ENCODE results near the gene CACNA1B. TPM values are rescaled to one million over a fixed set of nuclear protein-coding genes. Genes with fewer than 3 reads are reported as not detected.

The CACNA1B gene
- total and polyA plus RNA-seq, 2 experiments from 2014 or later: 0.39 to 0.60 TPM

GRCh38 chr9:138020120-138020794, 142.7 kb downstream of the CACNA1B start:
- no peak for DNase-seq (ENCODE audit: low read depth in 1 of 2, low spot score in 1 of 2)
- Histone ChIP-seq H3K27me3 (peaks cover 37% of the 10 kb centered on the region), H3K4me3 (no peak overlapping the region), H3K4me1 (ENCODE audit: low read depth) (no peaks in the 10 kb centered on the region), H3K36me3 (no peaks in the 10 kb centered on the region), H3K9me3 (ENCODE audit: low read depth) (no peaks in the 10 kb centered on the region), H3K27ac (no peak overlapping the region)
- TF ChIP-seq CTCF (IDR thresholded peaks at IDR 0.05; ENCODE audit: low read depth, low read length): no peak

- H3K9me3 ChIP-seq (ENCODE audit: low read depth): no peaks in the 10 kb centered on the region
- TF ChIP-seq CTCF (IDR thresholded peaks at IDR 0.05; ENCODE audit: low read depth, low read length): no peak
- H3K27me3 ChIP-seq: peaks cover 42% of the 10 kb centered on the region
- DNase-seq (ENCODE audit: low read depth in 1 of 2, low spot score in 1 of 2): no peak
- no peak overlapping the region for H3K27ac ChIP-seq
- no peak overlapping the region for H3K4me3 ChIP-seq
- no peaks in the 10 kb centered on the region for H3K4me1 ChIP-seq (ENCODE audit: low read depth)
- H3K36me3 ChIP-seq: no peaks in the 10 kb centered on the region
These were observed 143.2 kb downstream of the CACNA1B start for GRCh38 chr9:138020795-138021182.

GRCh38 chr9:138021251-138022056, 143.9 kb downstream of the CACNA1B start:
- Histone ChIP-seq H3K9me3 (ENCODE audit: low read depth) (no peaks in the 10 kb centered on the region), H3K36me3 (no peaks in the 10 kb centered on the region), H3K4me1 (ENCODE audit: low read depth) (no peaks in the 10 kb centered on the region), H3K27ac (no peak overlapping the region), H3K4me3 (no peak overlapping the region), H3K27me3 (peaks cover 47% of the 10 kb centered on the region)
- no peak for TF ChIP-seq CTCF (IDR thresholded peaks at IDR 0.05; ENCODE audit: low read depth, low read length)
- DNase-seq (ENCODE audit: low read depth in 1 of 2, low spot score in 1 of 2): no peak

- peak; percentile 2 to 46 for DNase-seq (ENCODE audit: low read depth in 1 of 2, low spot score in 1 of 2)
- peaks cover 50% of the 10 kb centered on the region for H3K27me3 ChIP-seq
- TF ChIP-seq CTCF (IDR thresholded peaks at IDR 0.05; ENCODE audit: low read depth, low read length): peak; percentile 22
- H3K4me1 ChIP-seq (ENCODE audit: low read depth): no peaks in the 10 kb centered on the region
- no peaks in the 10 kb centered on the region for H3K36me3 ChIP-seq
- no peak overlapping the region for H3K4me3 ChIP-seq
- no peaks in the 10 kb centered on the region for H3K9me3 ChIP-seq (ENCODE audit: low read depth)
- H3K27ac ChIP-seq: no peak overlapping the region
These were observed 144.6 kb downstream of the CACNA1B start for GRCh38 chr9:138022121-138022741.

- Histone ChIP-seq H3K27ac (no peak overlapping the region), H3K36me3 (no peaks in the 10 kb centered on the region), H3K4me3 (no peak overlapping the region), H3K27me3 (peaks cover 50% of the 10 kb centered on the region), H3K9me3 (ENCODE audit: low read depth) (no peaks in the 10 kb centered on the region), H3K4me1 (ENCODE audit: low read depth) (no peaks in the 10 kb centered on the region)
- TF ChIP-seq CTCF (IDR thresholded peaks at IDR 0.05; ENCODE audit: low read depth, low read length): no peak
- no peak for DNase-seq (ENCODE audit: low read depth in 1 of 2, low spot score in 1 of 2)
These were observed 145.3 kb downstream of the CACNA1B start for GRCh38 chr9:138022756-138023393.
